Vagina (tissue), 2 donors: ENCODE data around the gene MMEL1.

Experiments used
- POLR2A ChIP-seq, 2 donors: fragments of 450-650 bp; IDR thresholded peaks; one replicate each; pipeline ENCODE4 v1.6.1; 2017; ENCODE audit warnings: antibody characterized with exemption in 2 of 2, mild to moderate bottlenecking in 2 of 2, moderate library complexity in 2 of 2
- POLR2AphosphoS5 ChIP-seq, 2 donors: sonication (generic); formaldehyde crosslinking; IDR thresholded peaks; one replicate each; pipeline ENCODE4 v1.9.0; 2017; ENCODE audit warnings: antibody characterized with exemption in 2 of 2, mild to moderate bottlenecking in 2 of 2, low read depth in 1 of 2; ENCODE audit not compliant: insufficient read depth in 1 of 2
- TF ChIP-seq, protein P1 (sequence below), 3 experiments: fragments of 450-650 bp in 2 of 3; fragments of 200-600 bp in 1 of 3; sonication (generic) in 1 of 3; IDR thresholded peaks; one replicate each; pipeline ENCODE4 v1.5.1; 2017 to 2019; ENCODE audit warnings: antibody characterized with exemption in 3 of 3, mild to moderate bottlenecking in 2 of 3, moderate library complexity in 2 of 3

- TF ChIP-seq, protein P1, sequence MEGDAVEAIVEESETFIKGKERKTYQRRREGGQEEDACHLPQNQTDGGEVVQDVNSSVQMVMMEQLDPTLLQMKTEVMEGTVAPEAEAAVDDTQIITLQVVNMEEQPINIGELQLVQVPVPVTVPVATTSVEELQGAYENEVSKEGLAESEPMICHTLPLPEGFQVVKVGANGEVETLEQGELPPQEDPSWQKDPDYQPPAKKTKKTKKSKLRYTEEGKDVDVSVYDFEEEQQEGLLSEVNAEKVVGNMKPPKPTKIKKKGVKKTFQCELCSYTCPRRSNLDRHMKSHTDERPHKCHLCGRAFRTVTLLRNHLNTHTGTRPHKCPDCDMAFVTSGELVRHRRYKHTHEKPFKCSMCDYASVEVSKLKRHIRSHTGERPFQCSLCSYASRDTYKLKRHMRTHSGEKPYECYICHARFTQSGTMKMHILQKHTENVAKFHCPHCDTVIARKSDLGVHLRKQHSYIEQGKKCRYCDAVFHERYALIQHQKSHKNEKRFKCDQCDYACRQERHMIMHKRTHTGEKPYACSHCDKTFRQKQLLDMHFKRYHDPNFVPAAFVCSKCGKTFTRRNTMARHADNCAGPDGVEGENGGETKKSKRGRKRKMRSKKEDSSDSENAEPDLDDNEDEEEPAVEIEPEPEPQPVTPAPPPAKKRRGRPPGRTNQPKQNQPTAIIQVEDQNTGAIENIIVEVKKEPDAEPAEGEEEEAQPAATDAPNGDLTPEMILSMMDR (IDR thresholded peaks at IDR 0.05), result no peak
- TF ChIP-seq POLR2A (IDR thresholded peaks at IDR 0.05), result no peak
- TF ChIP-seq POLR2AphosphoS5 (IDR thresholded peaks at IDR 0.05; ENCODE audit: insufficient read depth in 1 of 2, low read depth in 1 of 2), result no peak
Observed at GRCh38 chr1:2591233-2591580, 41.6 kb downstream of the MMEL1 start.
